PC-3 (cell line): ENCODE measurements around the gene YIPF6. TPM values are rescaled to one million over a fixed set of nuclear protein-coding genes. Genes with fewer than 3 reads are reported as not detected.
"Not testable (repeated sequence)": the region's sequence is repeated elsewhere in the genome, so short reads cannot be mapped to it uniquely, and the experiment has no call there.

ENCODE experiments used
- ATAC-seq: fragments of 200-7000 bp; cut with Tn5 transposase; 2 replicates; pipeline ENCODE4 v1.9.1; 2020; ENCODE audit warnings: mild to moderate bottlenecking, moderate library complexity
- BruUV-seq: library from RNA; stranded (reverse); fragments of 400-500 nt; replicated peaks from 2 replicates; lab custom pipeline; 2021; lab: Mats Ljungman, UMichigan
- CTCF ChIA-PET: fragments of 300-600 bp; sonication (Branson Sonifier 250); formaldehyde crosslinking; loops from one replicate; lab custom pipeline; 2022; ENCODE audit warnings: antibody characterized with exemption; lab: Charles Lee
- POLR2A ChIA-PET: fragments of 300-600 bp; sonication (Branson Sonifier 250); formaldehyde crosslinking; loops from one replicate; lab custom pipeline; 2022; ENCODE audit warnings: antibody characterized with exemption; ENCODE audit not compliant: unreplicated experiment; lab: Charles Lee
- DNase-seq: peaks from one replicate; pipeline ENCODE4 v3.0.0-alpha.2; 2015
- H2AFZ ChIP-seq: fragments of 300-600 bp; sonication (generic); 2 replicates; pipeline ENCODE4 v1.6.0; 2016; ENCODE audit warnings: antibody characterized with exemption, low read length
- H3F3A ChIP-seq: fragments of 300-600 bp; sonication (generic); one replicate; pipeline ENCODE4 v1.6.0; 2017; ENCODE audit warnings: antibody characterized with exemption, low read length, control low read depth, mild to moderate bottlenecking; ENCODE audit not compliant: unreplicated experiment
- H3K27ac ChIP-seq: fragments of 300-600 bp; sonication (generic); 2 replicates; pipeline ENCODE4 v1.5.1; 2016; ENCODE audit warnings: mild to moderate bottlenecking, low read length
- H3K27me3 ChIP-seq: fragments of 300-600 bp; sonication (generic); 2 replicates; pipeline ENCODE4 v1.6.1; 2016; ENCODE audit warnings: low read length, mixed read lengths
- H3K36me3 ChIP-seq: fragments of 300-600 bp; sonication (generic); 2 replicates; pipeline ENCODE4 v1.6.1; 2016; ENCODE audit warnings: low read depth, mixed run types, low read length, mixed read lengths
- H3K4me1 ChIP-seq: fragments of 300-600 bp; sonication (generic); 2 replicates; pipeline ENCODE4 v1.5.1; 2016; ENCODE audit warnings: low read length; ENCODE audit not compliant: insufficient read depth
- H3K4me2 ChIP-seq: fragments of 300-600 bp; sonication (generic); 2 replicates; pipeline ENCODE4 v1.6.0; 2016; ENCODE audit warnings: low read length
- H3K4me3 ChIP-seq: fragments of 300-600 bp; sonication (generic); 2 replicates; pipeline ENCODE4 v1.5.1; 2016; ENCODE audit warnings: mild to moderate bottlenecking, low read length, mixed read lengths
- H3K79me2 ChIP-seq: fragments of 300-600 bp; sonication (generic); 2 replicates; pipeline ENCODE4 v1.6.1; 2017; ENCODE audit warnings: low read length, mixed read lengths
- H3K9ac ChIP-seq: fragments of 300-600 bp; sonication (generic); 2 replicates; pipeline ENCODE4 v1.6.0; 2016; ENCODE audit warnings: mild to moderate bottlenecking, low read length
- H3K9me2 ChIP-seq: fragments of 300-600 bp; sonication (generic); replicated peaks from 2 replicates; pipeline ENCODE4 v1.6.1; 2016; ENCODE audit warnings: mixed run types, low read length, mixed read lengths
- H3K9me3 ChIP-seq: fragments of 300-600 bp; sonication (generic); 2 replicates; pipeline ENCODE4 v1.6.1; 2016; ENCODE audit warnings: low read length, mixed read lengths
- H4K20me1 ChIP-seq: fragments of 300-600 bp; sonication (generic); 2 replicates; pipeline ENCODE4 v1.6.1; 2016; ENCODE audit warnings: low read length, mixed read lengths
- CTCF ChIP-seq: fragments of 300-600 bp; sonication (generic); conservative IDR thresholded peaks from 2 replicates; pipeline ENCODE4 v1.5.1; 2017; ENCODE audit warnings: antibody characterized with exemption, low read depth, mild to moderate bottlenecking, low read length
- EZH2 ChIP-seq: fragments of 300-600 bp; sonication (generic); IDR thresholded peaks from one replicate; pipeline ENCODE4 v1.6.1; 2017; ENCODE audit warnings: antibody characterized with exemption, mild to moderate bottlenecking, low read length; ENCODE audit not compliant: unreplicated experiment
- EZH2phosphoT487 ChIP-seq: fragments of 300-600 bp; sonication (generic); IDR thresholded peaks from 2 replicates; pipeline ENCODE4 v1.6.1; 2018; ENCODE audit warnings: mild to moderate bottlenecking, antibody characterized with exemption, low read length, borderline replicate concordance
- intact Hi-C: fragments of 100-400 bp; cut with micrococcal nuclease; formaldehyde crosslinking; loops from 2 replicates; pipeline ENCODE4 v1.9.0; 2023
- total RNA-seq: library from RNA; depleted of rRNA; stranded (reverse); fragments of >200 nt; gene quantifications from 2 replicates; pipeline ENCODE4 v1.2.3, GENCODE V29; 2014

The YIPF6 gene
- total RNA-seq, 1 experiment from 2014 or later = 37.0 TPM

GRCh38 chrX:68536884-68537283 lies 38.0 kb downstream of the YIPF6 start:
- ChIA-PET CTCF (no interaction called here), POLR2A (no interaction called here)
- Histone ChIP-seq H3K4me2 (no peak overlapping the region), H2AFZ (no peak overlapping the region), H3K4me1 (no peaks in the 10 kb centered on the region), H3K9me2 (no peaks in the 10 kb centered on the region), H3F3A (no peaks in the 10 kb centered on the region), H3K9me3 (no peaks in the 10 kb centered on the region), H3K36me3 (peaks cover 15% of the 10 kb centered on the region; the same call in 1 of the 2 replicates), H3K9ac (no peak overlapping the region), H3K79me2 (no peaks in the 10 kb centered on the region), H3K27me3 (no peaks in the 10 kb centered on the region), H3K27ac (no peak overlapping the region), H4K20me1 (no peaks in the 10 kb centered on the region), H3K4me3 (no peak overlapping the region)
- no peak for DNase-seq
- no peak for ATAC-seq
- intact Hi-C loops = no loop called here
- BruUV-seq = no TSS peak
- no peak for TF ChIP-seq CTCF
- TF ChIP-seq EZH2 = no peak
- no peak for TF ChIP-seq EZH2phosphoT487

- Histone ChIP-seq H3K79me2 (no peaks in the 10 kb centered on the region), H3K4me2 (no peak overlapping the region), H3K9ac (no peak overlapping the region), H3F3A (no peaks in the 10 kb centered on the region), H3K9me2 (no peaks in the 10 kb centered on the region), H3K4me1 (no peaks in the 10 kb centered on the region), H3K4me3 (no peak overlapping the region), H3K27me3 (no peaks in the 10 kb centered on the region), H3K9me3 (no peaks in the 10 kb centered on the region), H2AFZ (no peak overlapping the region), H3K36me3 (no peaks in the 10 kb centered on the region), H3K27ac (no peak overlapping the region), H4K20me1 (no peaks in the 10 kb centered on the region)
- ChIA-PET CTCF (no interaction called here), POLR2A (no interaction called here)
- no TSS peak for BruUV-seq
- no peak for TF ChIP-seq CTCF
- TF ChIP-seq EZH2phosphoT487 = no peak
- TF ChIP-seq EZH2 = no peak
- DNase-seq (no peak), ATAC-seq (no peak)
- intact Hi-C loops = no loop called here
Measured at GRCh38 chrX:68550193-68550592, 51.3 kb downstream of the YIPF6 start.

- CTCF ChIA-PET = no interaction called here
Measured at GRCh38 chrX:68556036-68556435, 57.2 kb downstream of the YIPF6 start.

GRCh38 chrX:68557126-68557525 lies 58.3 kb downstream of the YIPF6 start:
- H3K9me2 ChIP-seq, H3K79me2 ChIP-seq, H2AFZ ChIP-seq, H4K20me1 ChIP-seq, H3K4me1 ChIP-seq, H3K4me3 ChIP-seq, H3K4me2 ChIP-seq, H3K27me3 ChIP-seq, intact Hi-C loops, H3K36me3 ChIP-seq, H3K9ac ChIP-seq, H3K9me3 ChIP-seq, CTCF ChIA-PET, H3F3A ChIP-seq, H3K27ac ChIP-seq, ATAC-seq, POLR2A ChIA-PET, DNase-seq, BruUV-seq: not testable (repeated sequence)

More at GRCh38 chrX:68556036-68556435, 57.2 kb downstream of the YIPF6 start:
- H3K36me3 ChIP-seq = no peaks in the 10 kb centered on the region
- no TSS peak for BruUV-seq
- H3K79me2 ChIP-seq = no peaks in the 10 kb centered on the region
- TF ChIP-seq CTCF (no peak), EZH2phosphoT487 (no peak), EZH2 (no peak)
- H2AFZ ChIP-seq = no peak overlapping the region
- no peak overlapping the region for H3K27ac ChIP-seq
- no peaks in the 10 kb centered on the region for H3K4me1 ChIP-seq
- intact Hi-C loops = no loop called here
- H3K9ac ChIP-seq = no peak overlapping the region
- H3F3A ChIP-seq = no peaks in the 10 kb centered on the region
- no peak overlapping the region for H3K4me2 ChIP-seq
- H4K20me1 ChIP-seq = no peaks in the 10 kb centered on the region
- no peak overlapping the region for H3K4me3 ChIP-seq
- POLR2A ChIA-PET = no interaction called here
- H3K27me3 ChIP-seq = no peaks in the 10 kb centered on the region
- no peaks in the 10 kb centered on the region for H3K9me3 ChIP-seq
- ATAC-seq (no peak), DNase-seq (no peak)
- no peaks in the 10 kb centered on the region for H3K9me2 ChIP-seq
